DMS53 treated with DMSO at 0.1 percent for 48 hours (cell line): ENCODE measurements around the gene ZNF654.
A peak's percentile ranks its signal among the peaks of the same experiment; 100 is the strongest.
"Not testable (repeated sequence)": the region's sequence is repeated elsewhere in the genome, so short reads cannot be mapped to it uniquely, and the experiment has no call there.

Experiments used
- DNase-seq: peaks from one replicate; lab custom pipeline; 2025; ENCODE audit not compliant: unreplicated experiment; lab: John Stamatoyannopoulos, UW

The ZNF654 gene

DNA sequence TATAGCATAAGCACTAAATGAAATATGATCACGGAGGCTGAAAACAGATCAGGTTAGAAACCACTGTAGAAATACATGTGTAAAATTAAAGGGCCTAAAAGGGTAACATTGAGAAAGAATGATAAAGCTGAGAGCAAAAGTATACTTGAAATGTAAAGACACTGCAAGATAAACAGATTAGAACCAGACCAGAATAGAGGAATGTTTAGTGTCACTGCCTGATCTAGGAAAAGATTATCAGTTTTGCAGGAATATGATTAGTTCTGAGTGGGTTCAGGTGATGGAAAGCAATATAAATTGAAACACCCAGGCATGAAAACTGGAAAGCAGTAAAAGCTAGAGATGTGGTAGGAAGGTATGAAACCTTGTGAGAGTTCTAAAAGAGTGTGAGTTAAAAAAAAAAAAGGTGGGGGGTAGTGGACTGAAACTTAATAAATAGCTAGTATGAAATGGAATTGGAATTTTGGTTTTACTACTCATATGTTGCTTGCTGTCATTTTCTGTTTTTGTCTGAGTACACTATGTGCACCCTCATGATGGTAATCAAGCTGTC, 74.7 kb downstream of the ZNF654 start:
- no peak for DNase-seq

GRCh38 chr3:88137836-88138235, 78.8 kb downstream of the ZNF654 start:
- DNase-seq: no peak

DNA sequence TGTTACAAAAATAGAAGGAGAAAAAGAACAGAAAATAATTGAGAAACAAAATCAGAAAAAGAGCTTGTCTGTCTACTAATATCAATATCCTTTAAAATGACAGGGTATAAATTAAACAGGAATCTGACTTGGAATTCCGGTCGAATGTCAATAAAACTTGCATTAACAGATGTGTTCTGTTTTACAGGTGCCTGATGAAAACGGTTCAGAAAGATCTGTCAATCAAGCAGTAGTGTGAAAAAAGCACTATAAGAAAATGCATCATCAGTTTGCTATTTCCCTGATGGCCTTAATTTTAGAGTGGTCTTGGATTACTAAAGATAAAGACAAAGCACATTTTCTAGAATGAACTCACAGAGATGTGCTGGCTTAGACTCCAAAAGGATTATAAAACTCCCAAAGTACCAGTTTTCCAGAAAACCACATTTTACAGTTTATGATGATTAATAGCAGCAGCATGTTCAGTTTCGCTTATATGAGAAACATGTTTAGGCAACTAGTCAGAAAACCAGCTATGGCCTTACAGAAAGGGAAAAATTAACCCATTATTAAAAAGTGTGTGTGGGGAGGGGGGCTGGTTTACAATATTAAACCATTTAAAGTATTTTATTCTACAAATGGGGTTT, 82.5 kb downstream of the ZNF654 start:
- no peak for DNase-seq

DNA sequence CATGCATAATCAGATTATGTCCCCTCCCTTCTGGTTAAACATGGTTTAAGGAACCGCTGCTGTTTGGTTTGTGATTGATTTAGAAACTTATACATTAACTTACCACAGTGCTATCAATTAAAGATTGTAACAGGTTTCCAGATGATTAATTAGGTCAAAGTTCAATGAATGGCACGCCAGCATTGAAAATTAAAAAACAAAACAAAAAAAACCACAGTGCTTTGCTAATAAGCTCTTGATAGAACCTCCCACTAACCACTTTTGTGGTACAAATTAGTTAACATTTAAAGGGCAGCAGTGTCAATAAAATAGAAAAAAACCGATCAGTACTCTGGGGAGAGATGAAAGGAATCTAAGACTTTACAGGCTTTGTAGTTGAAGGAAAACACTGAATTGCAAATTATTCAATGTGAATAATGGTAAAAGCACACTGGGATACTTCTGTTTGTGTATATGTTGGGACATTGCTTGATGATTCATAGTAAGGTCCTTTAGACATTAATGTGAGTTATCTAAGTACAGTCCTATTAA, 83.1 kb downstream of the ZNF654 start:
- DNase-seq: no peak

- no peak for DNase-seq
These were observed 88.2 kb downstream of the ZNF654 start for GRCh38 chr3:88147261-88147660.

DNA sequence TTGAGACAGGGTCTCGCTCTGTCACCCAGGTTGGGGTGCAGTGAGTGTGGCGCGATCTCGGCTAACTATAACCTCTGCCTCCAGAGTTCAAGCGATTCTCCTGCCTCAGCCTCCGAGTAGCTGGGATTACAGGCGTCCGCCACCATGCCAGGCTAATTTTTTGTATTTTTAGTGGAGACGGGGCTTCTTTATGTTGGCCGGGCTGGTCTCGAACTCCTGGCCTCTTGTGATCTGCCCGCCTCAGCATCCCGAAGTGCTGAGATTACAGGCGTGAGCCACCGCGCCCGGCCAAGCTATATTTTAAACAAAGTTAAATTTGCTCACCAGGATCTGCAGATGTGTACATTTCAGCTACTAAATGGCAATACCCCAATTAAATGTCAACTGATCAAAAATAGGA, 89.6 kb downstream of the ZNF654 start:
- no peak for DNase-seq

- no peak for DNase-seq
These were observed 90.0 kb downstream of the ZNF654 start for GRCh38 chr3:88149101-88149508.

DNA sequence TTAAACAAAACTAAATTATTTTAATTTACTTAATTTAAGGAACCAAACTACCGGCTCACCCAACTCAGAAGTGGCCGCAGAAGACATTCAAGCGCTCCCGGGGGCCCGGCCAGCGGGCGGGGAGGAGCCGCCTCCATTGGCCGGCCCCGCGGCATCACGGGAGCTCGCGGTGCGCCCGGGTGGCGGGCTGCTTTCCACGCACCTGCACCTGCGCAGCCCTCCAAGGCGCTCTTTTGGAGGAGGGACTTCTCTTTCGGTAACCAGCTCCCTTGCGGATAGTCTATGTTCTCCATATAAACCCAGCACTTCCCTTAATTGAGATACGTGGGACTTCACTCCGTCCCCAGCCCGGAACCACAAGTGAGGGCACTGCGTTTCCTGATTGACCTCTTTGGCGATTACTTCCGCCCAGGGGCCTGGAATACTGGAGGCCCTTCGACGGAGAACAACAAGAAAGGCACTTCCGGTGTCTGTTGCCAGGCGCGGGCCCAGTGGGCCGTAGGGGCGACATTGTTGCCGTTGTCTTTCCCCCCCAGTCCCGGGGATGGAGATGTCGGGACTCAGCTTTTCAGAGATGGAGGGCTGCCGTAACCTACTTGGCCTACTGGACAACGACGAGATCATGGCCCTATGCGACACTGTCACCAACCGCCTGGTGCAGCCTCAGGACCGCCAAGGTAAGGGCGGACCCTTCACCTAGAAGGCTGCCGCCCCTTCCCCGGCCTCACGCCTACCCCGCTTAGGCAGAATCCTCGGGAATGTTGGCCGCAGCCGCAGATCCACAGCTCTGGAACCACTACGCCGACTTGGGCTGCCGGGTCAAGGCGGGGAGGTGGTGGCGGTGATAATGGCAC, 90.7 kb downstream of the ZNF654 start, which contains the start of gene C3orf38:
C3orf38 (plus strand) TSS at position 451 of the 854 bp plus-strand sequence; CDS start at position 545, 94 bp downstream.
- peak; percentile 29 for DNase-seq

GRCh38 chr3:88150371-88150770, 91.3 kb downstream of the ZNF654 start:
- no peak for DNase-seq

DNA sequence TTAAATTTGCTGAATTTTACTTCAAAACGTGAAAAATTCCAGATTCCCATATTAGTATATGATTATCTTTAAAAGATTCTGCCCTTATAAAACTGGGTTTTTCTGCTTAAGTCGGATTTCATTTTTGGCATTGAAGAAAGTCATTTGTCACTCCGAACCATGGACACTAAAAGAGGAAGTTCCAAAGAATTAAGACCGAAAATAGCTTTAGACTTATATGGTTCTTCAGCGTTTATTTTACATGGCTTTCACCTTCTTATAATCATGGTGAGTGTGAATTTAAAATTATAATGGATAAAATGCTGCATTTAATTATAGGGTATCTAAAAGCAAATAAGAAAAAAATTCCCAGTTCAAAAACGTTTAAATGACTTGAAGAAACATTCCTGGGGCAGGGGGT, 91.8 kb downstream of the ZNF654 start:
- no peak for DNase-seq

GRCh38 chr3:88151358-88151757, 92.3 kb downstream of the ZNF654 start:
- DNase-seq: no peak

DNA sequence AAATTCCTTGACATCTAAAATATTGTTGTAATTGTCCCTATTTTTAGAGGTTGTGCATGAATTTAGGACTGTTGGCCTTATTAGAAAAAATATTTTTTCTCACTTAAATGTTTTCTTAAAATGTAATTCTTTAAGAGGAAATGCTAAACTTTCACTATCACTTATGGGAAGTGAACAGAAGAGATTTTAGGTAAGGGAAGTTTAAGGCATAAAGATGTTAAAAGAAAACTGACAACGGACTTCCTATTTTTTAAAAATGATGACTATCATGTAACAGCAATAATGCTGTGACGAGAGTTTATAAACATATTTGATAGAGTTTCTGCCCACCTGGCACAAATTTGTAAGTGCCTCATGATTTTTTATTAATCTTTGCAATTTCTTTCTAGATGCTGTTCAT, 93.8 kb downstream of the ZNF654 start:
- no peak for DNase-seq

- no peak for DNase-seq
These were observed 107.4 kb downstream of the ZNF654 start for GRCh38 chr3:88166419-88166971.

- DNase-seq: no peak
These were observed 108.1 kb downstream of the ZNF654 start for GRCh38 chr3:88167173-88167572.

DNA sequence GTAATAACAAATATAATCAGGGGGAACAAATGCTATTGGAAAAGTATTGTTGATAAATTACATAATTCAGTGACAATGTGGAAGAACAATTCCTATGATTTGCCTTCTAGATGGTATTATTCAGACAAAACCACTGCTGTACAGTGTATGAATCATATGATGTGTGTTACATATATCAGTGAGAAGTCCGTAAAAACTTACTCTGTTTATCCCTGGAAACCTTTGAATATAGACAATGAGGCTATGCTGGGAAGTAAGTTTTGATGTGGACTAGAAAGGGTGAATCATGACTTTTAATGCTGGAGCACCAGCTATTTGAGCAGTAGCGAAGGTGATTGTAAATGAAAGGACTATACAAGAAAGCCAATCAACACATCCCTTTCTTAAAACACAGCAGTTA, 108.6 kb downstream of the ZNF654 start:
- no peak for DNase-seq

DNA sequence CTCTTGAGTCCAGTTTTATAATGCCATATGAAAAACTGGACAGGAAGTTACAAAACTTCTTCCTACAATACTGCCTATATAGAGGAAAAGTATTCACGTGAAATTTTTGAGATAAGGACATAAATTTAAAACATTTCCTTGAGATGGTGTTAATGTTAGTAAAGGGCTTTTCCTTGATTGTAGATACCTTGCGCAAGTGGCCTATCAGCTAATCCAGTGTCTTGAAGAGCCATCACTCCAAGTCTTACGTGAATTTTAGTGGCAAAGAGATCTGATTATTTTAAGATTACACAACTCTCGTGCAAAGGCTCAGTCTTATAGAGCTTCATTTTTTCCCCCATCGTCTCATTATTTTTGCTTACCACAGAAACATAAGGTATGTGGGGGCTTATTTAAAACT, 109.1 kb downstream of the ZNF654 start:
- DNase-seq: no peak

GRCh38 chr3:88180398-88180999, 121.4 kb downstream of the ZNF654 start:
- no peak for DNase-seq

GRCh38 chr3:88182165-88182918, 123.3 kb downstream of the ZNF654 start:
- DNase-seq: not testable (repeated sequence)

- no peak for DNase-seq
These were observed 129.4 kb downstream of the ZNF654 start for GRCh38 chr3:88188436-88188835.

- DNase-seq: no peak
These were observed 130.3 kb downstream of the ZNF654 start for GRCh38 chr3:88189361-88189810.
